H1 (cell line): Measurements from ENCODE around the gene LHCGR. TPM values are rescaled to one million over a fixed set of nuclear protein-coding genes. Genes with fewer than 3 reads are reported as not detected.
A peak's percentile ranks its signal among the peaks of the same experiment; 100 is the strongest.

Experiments
- CTCF ChIA-PET: fragments of 300-600 bp; sonication (Branson Sonifier 250); formaldehyde crosslinking; loops from one replicate; lab custom pipeline; 2021; ENCODE audit not compliant: partially characterized antibody; lab: Charles Lee
- POLR2A ChIA-PET: fragments of 300-600 bp; sonication (Branson Sonifier 250); formaldehyde crosslinking; loops from one replicate; lab custom pipeline; 2021; ENCODE audit warnings: inconsistent platforms; ENCODE audit not compliant: partially characterized antibody; lab: Charles Lee
- DNase-seq, 2 experiments: peaks; one replicate each; pipeline versions ENCODE4 v3.0.0 to v3.0.0-alpha.2; 2010 to 2022; ENCODE audit warnings: low spot score in 2 of 2, low read depth in 1 of 2, mixed read lengths in 1 of 2
- FAIRE-seq: peaks from 2 replicates; lab custom pipeline; 2011; peaks lifted over from hg19 to GRCh38; lab: Jason Lieb, UNC
- H2AFZ ChIP-seq: 2 replicates; pipeline ENCODE4 v1.8.1; 2012; ENCODE audit warnings: low read length, inconsistent platforms
- H2AK5ac ChIP-seq: 2 replicates; pipeline ENCODE4 v1.6.1; 2013; ENCODE audit warnings: low read depth, low read length
- H2BK120ac ChIP-seq: replicated peaks from 2 replicates; pipeline ENCODE3; 2013; ENCODE audit warnings: low read depth, low read length, inconsistent platforms
- H2BK12ac ChIP-seq: 2 replicates; pipeline ENCODE4 v1.6.1; 2013; ENCODE audit warnings: low read depth, low read length
- H2BK15ac ChIP-seq: 2 replicates; pipeline ENCODE4 v1.6.1; 2013; ENCODE audit warnings: low read length
- H2BK20ac ChIP-seq: 2 replicates; pipeline ENCODE4 v1.6.1; 2013; ENCODE audit warnings: low read length
- H2BK5ac ChIP-seq: 2 replicates; pipeline ENCODE4 v1.6.1; 2013; ENCODE audit warnings: low read depth, low read length
- H3K14ac ChIP-seq: 2 replicates; pipeline ENCODE4 v1.6.1; 2013; ENCODE audit warnings: inconsistent platforms; ENCODE audit not compliant: insufficient read length
- H3K18ac ChIP-seq: 2 replicates; pipeline ENCODE4 v1.6.1; 2013; ENCODE audit warnings: low read length; ENCODE audit errors: extremely low read depth
- H3K23ac ChIP-seq: 2 replicates; pipeline ENCODE4 v1.6.1; 2013; ENCODE audit warnings: inconsistent platforms; ENCODE audit not compliant: insufficient read length
- H3K23me2 ChIP-seq: 2 replicates; pipeline ENCODE4 v1.6.1; 2013; ENCODE audit warnings: low read depth, low read length
- H3K27ac ChIP-seq: 2 replicates; pipeline ENCODE4 v1.6.1; 2011; ENCODE audit warnings: low read depth, low read length, inconsistent platforms
- H3K27me3 ChIP-seq, 4 experiments: replicated peaks in 1 of 4; 1 replicate in 1 of 4; 2 replicates in 3 of 4; pipeline versions ENCODE4 v1.6.1 to v1.8.1; 2011 to 2013; ENCODE audit warnings: low read length in 3 of 4, mild to moderate bottlenecking in 3 of 4, inconsistent platforms in 2 of 4, mixed read lengths in 2 of 4, moderate library complexity in 1 of 4; ENCODE audit not compliant: control insufficient read depth in 3 of 4, insufficient read depth in 3 of 4; ENCODE audit errors: extremely low read depth in 1 of 4
- H3K36me3 ChIP-seq, 4 experiments: 2 replicates each; pipeline versions ENCODE4 v1.6.1 to v1.8.1; 2011 to 2013; ENCODE audit warnings: mild to moderate bottlenecking in 4 of 4, low read length in 3 of 4, moderate library complexity in 2 of 4, control low read depth in 1 of 4, inconsistent platforms in 1 of 4; ENCODE audit not compliant: insufficient read depth in 4 of 4, control insufficient read depth in 2 of 4
- H3K4ac ChIP-seq: replicated peaks from 2 replicates; pipeline ENCODE3; 2013; ENCODE audit warnings: low read length, low read depth, mixed read lengths, inconsistent platforms; ENCODE audit not compliant: insufficient read length
- H3K4me1 ChIP-seq, 4 experiments: replicated peaks in 1 of 4; 1 replicate in 1 of 4; 2 replicates in 3 of 4; pipeline versions ENCODE4 v1.6.1 to v1.8.1; 2011 to 2013; ENCODE audit warnings: low read length in 3 of 4, inconsistent platforms in 2 of 4, mixed read lengths in 1 of 4; ENCODE audit not compliant: insufficient read depth in 4 of 4, control insufficient read depth in 3 of 4
- H3K4me2 ChIP-seq, 2 experiments: 2 replicates each; pipeline versions ENCODE4 v1.6.1 to v1.8.1; 2011 to 2013; ENCODE audit warnings: low read depth in 2 of 2, low read length in 2 of 2, control low read depth in 1 of 2, inconsistent platforms in 1 of 2, mild to moderate bottlenecking in 1 of 2; ENCODE audit not compliant: insufficient read depth in 1 of 2
- H3K4me3 ChIP-seq, 4 experiments: fragments of 200-600, 300-600 bp in 1 of 4; sonication (generic), shearing (Covaris generic), sonication (Bioruptor Twin) in 1 of 4; 2 replicates each; pipeline versions ENCODE4 v1.5.1 to v1.8.1; 2011 to 2016; ENCODE audit warnings: low read length in 4 of 4, low read depth in 3 of 4, control low read depth in 2 of 4, inconsistent platforms in 2 of 4, mild to moderate bottlenecking in 2 of 4, mixed read lengths in 1 of 4, moderate library complexity in 1 of 4; ENCODE audit not compliant: insufficient read depth in 2 of 4; ENCODE audit errors: extremely low read depth in 1 of 4
- H3K56ac ChIP-seq: replicated peaks from 2 replicates; pipeline ENCODE3; 2013; ENCODE audit warnings: low read depth, mild to moderate bottlenecking, mixed read lengths, low read length, inconsistent platforms; ENCODE audit not compliant: insufficient read length
- H3K79me1 ChIP-seq: 2 replicates; pipeline ENCODE4 v1.6.1; 2013; ENCODE audit warnings: low read depth, low read length, control low read depth
- H3K79me2 ChIP-seq, 2 experiments: 2 replicates each; pipeline versions ENCODE4 v1.6.1 to v1.8.1; 2012 to 2013; ENCODE audit warnings: low read length in 2 of 2, mild to moderate bottlenecking in 2 of 2, inconsistent platforms in 1 of 2; ENCODE audit not compliant: insufficient read depth in 2 of 2, control insufficient read depth in 1 of 2
- H3K9ac ChIP-seq, 4 experiments: replicated peaks in 1 of 4; 1 replicate in 1 of 4; 2 replicates in 3 of 4; pipeline versions ENCODE4 v1.6.1 to v1.8.1; 2011 to 2013; ENCODE audit warnings: low read depth in 3 of 4, low read length in 3 of 4, control low read depth in 2 of 4, mild to moderate bottlenecking in 2 of 4, moderate library complexity in 2 of 4, inconsistent platforms in 1 of 4; ENCODE audit errors: extremely low read depth in 1 of 4
- H3K9me3 ChIP-seq, 2 experiments: 2 replicates each; pipeline versions ENCODE4 v1.6.1 to v1.8.1; 2012 to 2013; ENCODE audit warnings: mild to moderate bottlenecking in 2 of 2, moderate library complexity in 2 of 2, control low read depth in 1 of 2, inconsistent platforms in 1 of 2, low read depth in 1 of 2, low read length in 1 of 2, mixed read lengths in 1 of 2; ENCODE audit not compliant: insufficient read depth in 2 of 2
- H4K20me1 ChIP-seq, 2 experiments: replicated peaks in 1 of 2; 2 replicates each; pipeline versions ENCODE3 to v1.8.1; 2011 to 2013; ENCODE audit warnings: inconsistent platforms in 2 of 2, low read length in 2 of 2, mild to moderate bottlenecking in 1 of 2; ENCODE audit not compliant: insufficient read depth in 2 of 2, control insufficient read depth in 1 of 2
- H4K5ac ChIP-seq: 2 replicates; pipeline ENCODE4 v1.6.1; 2013; ENCODE audit warnings: low read length, low read depth, mixed read lengths, inconsistent platforms; ENCODE audit not compliant: insufficient read length
- H4K8ac ChIP-seq: 2 replicates; pipeline ENCODE4 v1.8.0; 2013; ENCODE audit warnings: mild to moderate bottlenecking, moderate library complexity, low read length, inconsistent platforms; ENCODE audit not compliant: insufficient read depth; ENCODE audit errors: extremely low read depth
- H4K91ac ChIP-seq: replicated peaks from 2 replicates; pipeline ENCODE3; 2013; ENCODE audit warnings: low read length, mixed read lengths, inconsistent platforms; ENCODE audit not compliant: insufficient read length
- CREB1 ChIP-seq: IDR thresholded peaks from 2 replicates; pipeline ENCODE4 v1.6.1; 2012; ENCODE audit warnings: inconsistent platforms
- CTCF ChIP-seq, 3 experiments: IDR thresholded peaks; 1 replicate in 2 of 3; 2 replicates in 1 of 3; pipeline versions ENCODE4 v1.5.1 to v1.6.1; 2011; ENCODE audit warnings: low read length in 3 of 3, mild to moderate bottlenecking in 3 of 3, inconsistent platforms in 2 of 3, low read depth in 1 of 3, moderate library complexity in 1 of 3; ENCODE audit not compliant: insufficient read depth in 1 of 3; ENCODE audit errors: control extremely low read depth in 1 of 3
- NANOG ChIP-seq: IDR thresholded peaks from 2 replicates; pipeline ENCODE4 v1.6.1; 2011; ENCODE audit warnings: low read length, low read depth, mild to moderate bottlenecking, inconsistent platforms; ENCODE audit not compliant: insufficient read depth, poor library complexity, severe bottlenecking
- RAD21 ChIP-seq, 2 experiments: IDR thresholded peaks in 1 of 2; conservative IDR thresholded peaks in 1 of 2; 2 replicates each; pipeline ENCODE4 v1.6.1; 2011; ENCODE audit warnings: low read depth in 2 of 2, low read length in 2 of 2, improper control_type of control experiment in 1 of 2, inconsistent platforms in 1 of 2, mild to moderate bottlenecking in 1 of 2, moderate library complexity in 1 of 2
- SRF ChIP-seq: IDR thresholded peaks from 2 replicates; pipeline ENCODE4 v1.6.1; 2011; ENCODE audit warnings: mild to moderate bottlenecking, low read depth, low read length, moderate library complexity
- WGBS, 2 experiments: shearing (Covaris generic) in 1 of 2; methylation state at CpG; one replicate each; pipeline versions ENCODE4 v1.1.6 to v1.1.7; 2013 to 2015; ENCODE audit warnings: low lambda C conversion rate in 2 of 2, mixed read lengths in 2 of 2, inconsistent platforms in 1 of 2, low coverage in 1 of 2, missing lambda C conversion rate in 1 of 2; ENCODE audit not compliant: insufficient replicate concordance in 2 of 2, insufficient coverage in 1 of 2, insufficient read length in 1 of 2; ENCODE audit errors: extremely low coverage in 1 of 2, missing lambda C conversion rate in 1 of 2; 5-methylcytosine and 5-hydroxymethylcytosine counted together
- polyA plus RNA-seq, 7 experiments: library from polyadenylated mRNA; depleted of rRNA in 3 of 7; stranded (reverse) in 5 of 7; unstranded in 2 of 7; fragments of >200 nt in 5 of 7; fragments of 200-250 nt in 2 of 7; gene quantifications; 1 replicate in 5 of 7; 2 replicates in 1 of 7; 4 replicates in 1 of 7; pipeline versions ENCODE4 v1.2.1 to v1.2.3, GENCODE V29; 2011 to 2013; ENCODE audit warnings: missing spikeins in 2 of 7, mixed read lengths in 2 of 7
- total RNA-seq: library from RNA; stranded (reverse); fragmentation: NEBNext Ultra II Directional; extraction: Animal tissue kit (Norgen Biotek cat#: 25700); gene quantifications from 2 replicates; pipeline ENCODE4 v1.2.1, GENCODE V29; 2021

Gene LHCGR
- total and polyA plus RNA-seq, 2 of the 8 experiments (the other 6 are each of a cell fraction or from before 2014, with no cell fraction given): 0.30 to 0.73 TPM

- ChIA-PET POLR2A (no interaction called here), CTCF (interaction anchor here (0.5 to 3.1 kb wide), 6 partner anchors 9 to 126 kb away, joined by 3 to 16 read pairs (median 4); no protein-coding TSS in a partner anchor)
- Histone ChIP-seq H3K4me1 (peaks cover 0 to 4% (median 3%) of the 10 kb centered on the region in 4 experiments; a peak in 4 of 7 replicates), H3K9me3 (no peaks in the 10 kb centered on the region), H2BK12ac (no peak overlapping the region), H3K27me3 (no peaks in the 10 kb centered on the region), H2BK5ac (no peak overlapping the region), H3K4me3 (no peak overlapping the region), H3K18ac (no peak overlapping the region), H3K4me2 (no peak overlapping the region), H3K27ac (no peak overlapping the region), H3K14ac (no peak overlapping the region), H3K79me2 (no peaks in the 10 kb centered on the region), H2AFZ (no peak overlapping the region), H4K91ac (no peak overlapping the region), H2BK20ac (no peak overlapping the region), H3K23ac (no peak overlapping the region), H4K20me1 (no peaks in the 10 kb centered on the region), H2BK15ac (no peak overlapping the region), H3K36me3 (no peaks in the 10 kb centered on the region; a peak in 1 of 8 replicates), H4K5ac (no peak overlapping the region), H3K79me1 (no peaks in the 10 kb centered on the region), H4K8ac (no peak overlapping the region), H3K4ac (no peak overlapping the region), H2BK120ac (no peak overlapping the region), H3K9ac (no peak overlapping the region), H3K23me2 (no peaks in the 10 kb centered on the region), H3K56ac (no peak overlapping the region), H2AK5ac (no peak overlapping the region)
- TF ChIP-seq CREB1: no peak
- no peak for TF ChIP-seq NANOG
- peak; percentile 55 to 65 for TF ChIP-seq RAD21 (IDR thresholded peaks at IDR 0.05 in 1 of 2, conservative IDR thresholded peaks at IDR 0.05 in 1 of 2; ENCODE audit: low read depth in 2 of 2, low read length in 2 of 2)
- peak; percentile 13 to 35 (median 32) for TF ChIP-seq CTCF (IDR thresholded peaks at IDR 0.05; ENCODE audit: control extremely low read depth in 1 of 3, insufficient read depth in 1 of 3, low read depth in 1 of 3, low read length in 3 of 3)
- no peak for TF ChIP-seq SRF
- DNase-seq (peak in 1 of 2 experiments; percentile 37), FAIRE-seq (no peak)
- WGBS, 2 experiments: 76% methylated on average over 7 of the region's 7 CpGs; no CpG with 5 or more reads in 1 of the 2 experiments
Observed at GRCh38 chr2:48725696-48726494, 29.6 kb downstream of the LHCGR start.
